Measurements from ENCODE around the gene PRKAG2. TPM values are rescaled to one million over a fixed set of nuclear protein-coding genes. Genes with fewer than 3 reads are reported as not detected.

The PRKAG2 gene
- total and polyA plus RNA-seq, 9 donors: 9.3 to 37.7 (median 22.6) TPM

GRCh38 chr7:151507806-151508205 lies 369.1 kb downstream of the PRKAG2 start:
- Histone ChIP-seq H3K36me3 (no peaks in the 10 kb centered on the region), H3K4me3 (no peak overlapping the region), H3K4me1 (ENCODE audit: insufficient read depth) (peaks cover 15% of the 10 kb centered on the region), H3K27me3 (no peaks in the 10 kb centered on the region), H3K9me3 (no peaks in the 10 kb centered on the region), H3K27ac (no peak overlapping the region)
- no peak for TF ChIP-seq CTCF (IDR thresholded peaks at IDR 0.05)
- TF ChIP-seq EP300 (IDR thresholded peaks at IDR 0.05): no peak
- no peak for DNase-seq
- 66 to 67% (median 67%) methylated on average over 2 of the region's 2 CpGs for WGBS, 3 donors
- intact Hi-C loops (cut with DNase I): no loop called here

GRCh38 chr7:151506901-151507382 lies 370.0 kb downstream of the PRKAG2 start:
- TF ChIP-seq EP300 (IDR thresholded peaks at IDR 0.05) (no peak), POLR2A (IDR thresholded peaks at IDR 0.05) (no peak), CTCF (IDR thresholded peaks at IDR 0.05) (no peak)
- Histone ChIP-seq H3K4me3 (no peak overlapping the region), H3K4me1 (ENCODE audit: insufficient read depth) (peaks cover 12% of the 10 kb centered on the region), H3K36me3 (no peaks in the 10 kb centered on the region), H3K27ac (no peak overlapping the region), H3K9me3 (no peaks in the 10 kb centered on the region), H3K27me3 (no peaks in the 10 kb centered on the region)
- no peak for DNase-seq
- intact Hi-C loops (cut with DNase I): no loop called here
- 63 to 67% (median 63%) methylated on average over 5 of the region's 5 CpGs for WGBS, 3 donors

Small RNAs within 50 kb of the gene (small RNA-seq; reads per million reads assigned to genes)
- not detected for gene RF00019
- gene RNU6-604P: not detected

Other genes starting within 250 kb of the PRKAG2 start
- not detected for gene GALNTL5, start 79.3 kb upstream of the PRKAG2 start, total RNA-seq
- not detected for gene GALNTL5, start 79.3 kb upstream of the PRKAG2 start, polyA plus RNA-seq
- 10 to 100 TPM; 20.1 to 39.8 (median 34.3) TPM for gene GALNT11, start 148.6 kb upstream of the PRKAG2 start, total RNA-seq
- 10 to 100 TPM; 28.5 to 57.6 TPM for gene GALNT11, start 148.6 kb upstream of the PRKAG2 start, polyA plus RNA-seq